ENCODE measurements around the gene SPDYE3. TPM values are rescaled to one million over a fixed set of nuclear protein-coding genes. Genes with fewer than 3 reads are reported as not detected.

SPDYE3 gene
- total and polyA plus RNA-seq, 2 of the 13 experiments (the other 11 are each of a cell fraction or from before 2014, with no cell fraction given): not detected

DNA sequence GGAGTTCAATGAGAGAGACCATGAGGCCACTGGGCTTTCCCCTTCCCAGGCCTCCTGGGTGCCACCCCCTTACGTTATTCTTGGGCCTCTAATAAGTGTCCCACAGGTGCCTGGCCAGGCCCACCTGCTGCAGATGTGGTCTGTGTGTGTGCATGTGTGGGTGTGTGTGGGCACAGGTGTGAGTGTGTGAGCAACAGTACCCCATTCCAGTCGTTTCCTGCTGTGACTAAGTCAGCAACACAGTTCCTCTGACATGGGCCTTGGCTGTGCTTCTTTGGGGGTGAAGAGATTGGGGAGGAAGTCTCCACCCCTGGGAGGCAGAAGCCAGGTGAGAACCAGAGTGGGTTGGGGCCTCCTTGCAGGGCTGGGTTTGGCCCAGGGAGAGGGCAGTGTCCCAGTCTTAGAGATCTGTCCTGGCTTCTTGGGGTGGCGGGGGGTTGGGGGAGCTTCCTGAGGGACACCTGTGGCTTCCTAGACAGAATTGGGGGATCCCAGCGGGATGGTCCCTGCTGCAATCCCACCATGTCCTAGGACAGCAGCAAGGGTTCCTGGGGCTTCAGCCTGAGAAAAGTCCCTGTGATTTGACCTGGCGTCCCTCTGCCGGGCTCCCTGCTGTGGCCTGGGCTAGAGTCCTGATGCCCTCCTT, 46.3 kb downstream of the SPDYE3 start:
- Histone ChIP-seq H3K79me2 (ENCODE audit: insufficient read depth, low read length) (no peaks in the 10 kb centered on the region), H3K9ac (ENCODE audit: insufficient read depth, low read depth, low read length) (no peak overlapping the region), H3K4me3 (replicated peaks in 1 of 3; ENCODE audit: insufficient read depth in 1 of 3, low read depth in 2 of 3, low read length in 3 of 3) (no peak overlapping the region), H3K9me3 (ENCODE audit: low read length) (no peaks in the 10 kb centered on the region), H3K4me2 (ENCODE audit: low read depth, low read length) (no peak overlapping the region), H3K36me3 (replicated peaks in 1 of 2; ENCODE audit: control insufficient read depth in 1 of 2, insufficient read depth in 2 of 2, low read length in 2 of 2) (peaks cover 32 to 80% of the 10 kb centered on the region in 2 experiments), H2AFZ (ENCODE audit: low read length) (no peak overlapping the region), H3K4me1 (ENCODE audit: insufficient read depth, low read length) (no peaks in the 10 kb centered on the region), H3K27me3 (ENCODE audit: control insufficient read depth in 1 of 2, insufficient read depth in 2 of 2, low read length in 2 of 2) (no peaks in the 10 kb centered on the region; a peak in 1 of 5 replicates), H3K27ac (ENCODE audit: extremely low read length, insufficient read depth, low read length) (no peak overlapping the region), H4K20me1 (ENCODE audit: insufficient read depth, low read length) (no peaks in the 10 kb centered on the region)
- TF ChIP-seq NFIC (IDR thresholded peaks at IDR 0.05; ENCODE audit: low read length) (no peak), KDM2A (CRISPR knock-in tag; IDR thresholded peaks at IDR 0.05; ENCODE audit: borderline replicate concordance, low read depth) (no peak), SAP130 (CRISPR knock-in tag; IDR thresholded peaks at IDR 0.05; ENCODE audit: low read depth) (no peak), ZNF44 (CRISPR knock-in tag; IDR thresholded peaks at IDR 0.05) (no peak), IRX3 (CRISPR knock-in tag; IDR thresholded peaks at IDR 0.05; ENCODE audit: borderline replicate concordance, low read depth) (no peak)
- TF ChIP-seq, protein P1, sequence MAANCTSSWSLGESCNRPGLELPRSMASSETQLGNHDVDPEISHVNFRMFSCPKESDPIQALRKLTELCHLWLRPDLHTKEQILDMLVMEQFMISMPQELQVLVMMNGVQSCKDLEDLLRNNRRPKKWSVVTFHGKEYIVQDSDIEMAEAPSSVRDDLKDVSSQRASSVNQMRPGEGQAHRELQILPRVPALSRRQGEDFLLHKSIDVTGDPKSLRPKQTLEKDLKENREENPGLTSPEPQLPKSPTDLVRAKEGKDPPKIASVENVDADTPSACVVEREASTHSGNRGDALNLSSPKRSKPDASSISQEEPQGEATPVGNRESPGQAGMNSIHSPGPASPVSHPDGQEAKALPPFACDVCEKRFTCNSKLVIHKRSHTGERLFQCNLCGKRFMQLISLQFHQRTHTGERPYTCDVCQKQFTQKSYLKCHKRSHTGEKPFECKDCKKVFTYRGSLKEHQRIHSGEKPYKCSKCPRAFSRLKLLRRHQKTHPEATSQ (CRISPR knock-in tag; IDR thresholded peaks at IDR 0.05; ENCODE audit: borderline replicate concordance): no peak
- FAIRE-seq (no peak), DNase-seq (ENCODE audit: low spot score) (no peak), ATAC-seq (no peak)
- no TSS peak for BruUV-seq (replicated peaks)
- ChIA-PET CTCF (ENCODE audit: low intra/inter-chr PET ratio, low total read pairs) (no interaction called here), POLR2A (no interaction called here)
- in situ Hi-C loops (cut with HindIII; ENCODE audit: extremely low pct_ligation_motif_present, low pct_unique_long_range_greater_than_20kb): no loop called here
- intact Hi-C loops (cut with micrococcal nuclease; ENCODE audit: unreplicated experiment): no loop called here
- no CpG with 5 or more reads among the region's 6 CpGs for WGBS (ENCODE audit: low lambda C conversion rate)

DNA sequence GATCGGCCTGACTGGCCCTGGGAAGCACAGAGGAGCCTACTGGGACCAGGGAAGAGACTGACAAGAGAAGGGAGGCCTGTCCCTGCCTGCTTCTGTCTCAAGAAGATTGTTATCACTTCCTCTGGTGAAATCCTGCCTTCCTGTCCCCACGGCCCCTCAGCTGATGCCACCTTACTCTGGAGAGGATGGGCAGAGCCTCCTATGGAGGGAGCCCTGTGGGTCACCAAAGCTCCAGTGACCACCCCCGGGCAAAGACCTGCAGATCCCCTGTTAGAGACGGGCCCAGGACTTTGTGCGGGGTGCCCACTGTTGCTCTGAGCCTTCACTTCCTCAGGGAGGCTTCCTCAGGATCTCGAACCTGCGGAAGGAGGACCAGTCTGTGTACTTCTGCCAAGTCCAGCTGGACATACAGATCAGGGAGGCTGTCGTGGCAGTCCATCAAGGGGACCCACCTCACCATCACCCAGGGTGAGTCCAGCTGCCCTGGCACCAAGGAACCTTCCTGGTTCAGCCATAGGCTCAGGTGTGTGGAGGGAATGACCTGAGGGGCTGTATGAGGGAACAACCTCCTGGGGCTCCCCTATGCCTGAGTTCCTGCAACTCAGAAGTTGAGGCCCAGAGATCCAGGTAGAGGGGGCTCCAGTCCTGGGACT, 49.0 kb downstream of the SPDYE3 start:
- no peaks in the 10 kb centered on the region for H4K20me1 ChIP-seq (ENCODE audit: insufficient read depth, low read length)
- ChIA-PET POLR2A (no interaction called here), CTCF (ENCODE audit: low intra/inter-chr PET ratio, low total read pairs) (no interaction called here)
- no peak for DNase-seq (ENCODE audit: low spot score)
- peaks cover 31 to 80% of the 10 kb centered on the region in 2 experiments for H3K36me3 ChIP-seq (replicated peaks in 1 of 2; ENCODE audit: control insufficient read depth in 1 of 2, insufficient read depth in 2 of 2, low read length in 2 of 2)
- no peaks in the 10 kb centered on the region for H3K79me2 ChIP-seq (ENCODE audit: insufficient read depth, low read length)
- no peak overlapping the region for H3K27ac ChIP-seq (ENCODE audit: extremely low read length, insufficient read depth, low read length)
- H3K27me3 ChIP-seq (ENCODE audit: control insufficient read depth in 1 of 2, insufficient read depth in 2 of 2, low read length in 2 of 2): no peaks in the 10 kb centered on the region
- H3K4me3 ChIP-seq (replicated peaks in 1 of 3; ENCODE audit: insufficient read depth in 1 of 3, low read depth in 2 of 3, low read length in 3 of 3): no peak overlapping the region
- no peak for ATAC-seq
- no TSS peak for BruUV-seq (replicated peaks)
- WGBS (ENCODE audit: low lambda C conversion rate): 97% methylated on average over 3 of the region's 8 CpGs
- no peaks in the 10 kb centered on the region for H3K9me3 ChIP-seq (ENCODE audit: low read length)
- H3K4me2 ChIP-seq (ENCODE audit: low read depth, low read length): no peak overlapping the region
- H2AFZ ChIP-seq (ENCODE audit: low read length): no peak overlapping the region
- no peak overlapping the region for H3K9ac ChIP-seq (ENCODE audit: insufficient read depth, low read depth, low read length)
- no peaks in the 10 kb centered on the region for H3K4me1 ChIP-seq (ENCODE audit: insufficient read depth, low read length)
- intact Hi-C loops (cut with micrococcal nuclease; ENCODE audit: unreplicated experiment) (no loop called here), in situ Hi-C loops (cut with HindIII; ENCODE audit: extremely low pct_ligation_motif_present, low pct_unique_long_range_greater_than_20kb) (no loop called here)
- no peak for FAIRE-seq
- no peak for TF ChIP-seq RELA (CRISPR knock-in tag; IDR thresholded peaks at IDR 0.05)
- TF ChIP-seq MIER3 (CRISPR knock-in tag; IDR thresholded peaks at IDR 0.05; ENCODE audit: borderline replicate concordance): no peak
- TF ChIP-seq TARDBP (CRISPR knock-in tag; IDR thresholded peaks at IDR 0.05): no peak
- TF ChIP-seq, protein P2, sequence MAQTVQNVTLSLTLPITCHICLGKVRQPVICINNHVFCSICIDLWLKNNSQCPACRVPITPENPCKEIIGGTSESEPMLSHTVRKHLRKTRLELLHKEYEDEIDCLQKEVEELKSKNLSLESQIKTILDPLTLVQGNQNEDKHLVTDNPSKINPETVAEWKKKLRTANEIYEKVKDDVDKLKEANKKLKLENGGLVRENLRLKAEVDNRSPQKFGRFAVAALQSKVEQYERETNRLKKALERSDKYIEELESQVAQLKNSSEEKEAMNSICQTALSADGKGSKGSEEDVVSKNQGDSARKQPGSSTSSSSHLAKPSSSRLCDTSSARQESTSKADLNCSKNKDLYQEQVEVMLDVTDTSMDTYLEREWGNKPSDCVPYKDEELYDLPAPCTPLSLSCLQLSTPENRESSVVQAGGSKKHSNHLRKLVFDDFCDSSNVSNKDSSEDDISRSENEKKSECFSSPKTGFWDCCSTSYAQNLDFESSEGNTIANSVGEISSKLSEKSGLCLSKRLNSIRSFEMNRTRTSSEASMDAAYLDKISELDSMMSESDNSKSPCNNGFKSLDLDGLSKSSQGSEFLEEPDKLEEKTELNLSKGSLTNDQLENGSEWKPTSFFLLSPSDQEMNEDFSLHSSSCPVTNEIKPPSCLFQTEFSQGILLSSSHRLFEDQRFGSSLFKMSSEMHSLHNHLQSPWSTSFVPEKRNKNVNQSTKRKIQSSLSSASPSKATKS (CRISPR knock-in tag; IDR thresholded peaks at IDR 0.05): no peak
- TF ChIP-seq ZNF883 (CRISPR knock-in tag; IDR thresholded peaks at IDR 0.05; ENCODE audit: not compliant biosample characterization): no peak
- no peak for TF ChIP-seq ZNF44 (CRISPR knock-in tag; IDR thresholded peaks at IDR 0.05)
- no peak for TF ChIP-seq ZSCAN12 (CRISPR knock-in tag; IDR thresholded peaks at IDR 0.05)
- TF ChIP-seq, protein P3, sequence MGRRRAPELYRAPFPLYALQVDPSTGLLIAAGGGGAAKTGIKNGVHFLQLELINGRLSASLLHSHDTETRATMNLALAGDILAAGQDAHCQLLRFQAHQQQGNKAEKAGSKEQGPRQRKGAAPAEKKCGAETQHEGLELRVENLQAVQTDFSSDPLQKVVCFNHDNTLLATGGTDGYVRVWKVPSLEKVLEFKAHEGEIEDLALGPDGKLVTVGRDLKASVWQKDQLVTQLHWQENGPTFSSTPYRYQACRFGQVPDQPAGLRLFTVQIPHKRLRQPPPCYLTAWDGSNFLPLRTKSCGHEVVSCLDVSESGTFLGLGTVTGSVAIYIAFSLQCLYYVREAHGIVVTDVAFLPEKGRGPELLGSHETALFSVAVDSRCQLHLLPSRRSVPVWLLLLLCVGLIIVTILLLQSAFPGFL (CRISPR knock-in tag; IDR thresholded peaks at IDR 0.05): no peak
- TF ChIP-seq PHF5A (CRISPR knock-in tag; IDR thresholded peaks at IDR 0.05; ENCODE audit: low read depth, unreplicated experiment): no peak

All from HepG2 (cell line).